Measurements from ENCODE around the gene GALNT17.
"Not testable (repeated sequence)": the region's sequence is repeated elsewhere in the genome, so short reads cannot be mapped to it uniquely, and the experiment has no call there.

Gene GALNT17

GRCh38 chr7:71236230-71237105, 104.5 kb downstream of the GALNT17 start:
- DNase-seq (ENCODE audit: low read depth): no peak

GRCh38 chr7:71237945-71238344, 106.0 kb downstream of the GALNT17 start:
- DNase-seq (ENCODE audit: low read depth): no peak

GRCh38 chr7:71238581-71239295, 106.8 kb downstream of the GALNT17 start:
- DNase-seq (ENCODE audit: low read depth): no peak

- DNase-seq (ENCODE audit: low read depth): no peak
Measured at GRCh38 chr7:71239586-71240268, 107.8 kb downstream of the GALNT17 start.

- no peak for DNase-seq (ENCODE audit: low read depth)
Measured at GRCh38 chr7:71243736-71244410, 111.9 kb downstream of the GALNT17 start.

GRCh38 chr7:71245038-71245437, 113.1 kb downstream of the GALNT17 start:
- no peak for DNase-seq (ENCODE audit: low read depth)

- no peak for DNase-seq (ENCODE audit: low read depth)
Measured at GRCh38 chr7:71251706-71252105, 119.8 kb downstream of the GALNT17 start.

- no peak for DNase-seq (ENCODE audit: low read depth)
Measured at GRCh38 chr7:71254751-71255150, 122.8 kb downstream of the GALNT17 start.

GRCh38 chr7:71255537-71256178, 123.7 kb downstream of the GALNT17 start:
- DNase-seq (ENCODE audit: low read depth): no peak

GRCh38 chr7:71261066-71261465, 129.1 kb downstream of the GALNT17 start:
- no peak for DNase-seq (ENCODE audit: low read depth)

GRCh38 chr7:71262834-71263233, 130.9 kb downstream of the GALNT17 start:
- DNase-seq (ENCODE audit: low read depth): not testable (repeated sequence)

- no peak for DNase-seq (ENCODE audit: low read depth)
Measured at GRCh38 chr7:71264005-71264404, 132.1 kb downstream of the GALNT17 start.

- DNase-seq (ENCODE audit: low read depth): no peak
Measured at GRCh38 chr7:71266912-71267311, 135.0 kb downstream of the GALNT17 start.

GRCh38 chr7:71267734-71268469, 136.0 kb downstream of the GALNT17 start:
- no peak for DNase-seq (ENCODE audit: low read depth)

GRCh38 chr7:71270558-71270957, 138.6 kb downstream of the GALNT17 start:
- no peak for DNase-seq (ENCODE audit: low read depth)

GRCh38 chr7:71271203-71271602, 139.3 kb downstream of the GALNT17 start:
- DNase-seq (ENCODE audit: low read depth): no peak

GRCh38 chr7:71272509-71273490, 140.9 kb downstream of the GALNT17 start:
- no peak for DNase-seq (ENCODE audit: low read depth)

GRCh38 chr7:71278257-71278656, 146.3 kb downstream of the GALNT17 start:
- DNase-seq (ENCODE audit: low read depth): no peak

- DNase-seq (ENCODE audit: low read depth): no peak
Measured at GRCh38 chr7:71281261-71281660, 149.3 kb downstream of the GALNT17 start.

- DNase-seq (ENCODE audit: low read depth): no peak
Measured at GRCh38 chr7:71283802-71284201, 151.9 kb downstream of the GALNT17 start.

Measured in HS-27A (cell line).